Prostate gland (tissue), 2 donors: ENCODE results near the gene EPHA2. TPM values are rescaled to one million over a fixed set of nuclear protein-coding genes. Genes with fewer than 3 reads are reported as not detected.

Experiments
- DNase-seq: peaks from one replicate; pipeline ENCODE4 v3.0.0-alpha.2; 2019; ENCODE audit warnings: low spot score
- H3K27ac ChIP-seq, 2 donors: fragments of 200-600 bp; sonication (generic); 2 replicates each; pipeline ENCODE4 v1.5.1; 2017 to 2019
- H3K27me3 ChIP-seq: fragments of 200-600 bp; sonication (generic); replicated peaks from 2 replicates; pipeline ENCODE4 v1.5.1; 2019; ENCODE audit not compliant: insufficient read depth
- H3K36me3 ChIP-seq, 2 donors: fragments of 200-600 bp; sonication (generic); 1 replicate in 1 of 2; 2 replicates in 1 of 2; pipeline versions ENCODE4 v1.5.1 to v1.8.1; 2017 to 2019
- H3K4me1 ChIP-seq: fragments of 200-600 bp; sonication (generic); replicated peaks from 2 replicates; pipeline ENCODE4 v1.5.1; 2019
- H3K4me3 ChIP-seq, 2 donors: fragments of 200-600 bp; sonication (generic); 2 replicates each; pipeline ENCODE4 v1.5.1; 2017 to 2019
- H3K9me3 ChIP-seq: fragments of 200-600 bp; sonication (generic); 2 replicates; pipeline ENCODE4 v1.5.1; 2017
- CTCF ChIP-seq, 4 experiments: fragments of 200-600 bp in 2 of 4; fragments of 450-650 bp in 2 of 4; sonication (generic) in 2 of 4; IDR thresholded peaks; 1 replicate in 3 of 4; 2 replicates in 1 of 4; pipeline ENCODE4 v1.5.1; 2016 to 2019; ENCODE audit warnings: antibody characterized with exemption in 4 of 4, mild to moderate bottlenecking in 2 of 4, moderate library complexity in 2 of 4
- POLR2A ChIP-seq: fragments of 450-650 bp; IDR thresholded peaks from one replicate; pipeline ENCODE4 v1.6.1; 2016; ENCODE audit warnings: antibody characterized with exemption, mild to moderate bottlenecking
- POLR2AphosphoS5 ChIP-seq: sonication (generic); formaldehyde crosslinking; IDR thresholded peaks from one replicate; pipeline ENCODE4 v1.6.1; 2017; ENCODE audit warnings: antibody characterized with exemption
- WGBS: methylation state at CpG from one replicate; pipeline ENCODE4 v1.1.5; 2018; 5-methylcytosine and 5-hydroxymethylcytosine counted together
- intact Hi-C: fragments of 100-400 bp; cut with DNase I; formaldehyde crosslinking; loops from one replicate; pipeline ENCODE4 v1.14.2; 2022
- total RNA-seq, 2 donors: library from RNA; depleted of rRNA; stranded (reverse); fragments of >200 nt; gene quantifications; one replicate each; pipeline ENCODE4 v1.1.0, GENCODE V29; 2016

Gene EPHA2
- total RNA-seq, 2 donors from 2014 or later, result 14.8 to 17.7 TPM

GRCh38 chr1:16144325-16145029 lies 11.4 kb downstream of the EPHA2 start:
- WGBS, result 54% methylated on average over 7 of the region's 8 CpGs
- H3K27ac ChIP-seq, result peak overlapping the region; percentile 69 to 70
- peak overlapping the region in 1 of 2 donors; percentile 19 for H3K4me3 ChIP-seq
- no peaks in the 10 kb centered on the region for H3K36me3 ChIP-seq
- intact Hi-C loops, result no loop called here
- no peak for DNase-seq
- TF ChIP-seq CTCF (IDR thresholded peaks at IDR 0.05) (no peak), POLR2A (no peak), POLR2AphosphoS5 (no peak)
- peaks cover 8% of the 10 kb centered on the region for H3K4me1 ChIP-seq
- H3K27me3 ChIP-seq, result no peaks in the 10 kb centered on the region
- H3K9me3 ChIP-seq, result no peaks in the 10 kb centered on the region

- peaks cover 8% of the 10 kb centered on the region for H3K4me1 ChIP-seq
Measured at GRCh38 chr1:16143566-16144324, 12.1 kb downstream of the EPHA2 start.

GRCh38 chr1:16143005-16143565 lies 12.8 kb downstream of the EPHA2 start:
- no peak overlapping the region for H3K4me3 ChIP-seq
- H3K9me3 ChIP-seq, result no peaks in the 10 kb centered on the region
- intact Hi-C loops, result no loop called here
- H3K36me3 ChIP-seq, result no peaks in the 10 kb centered on the region
- peaks cover 8% of the 10 kb centered on the region for H3K4me1 ChIP-seq
- WGBS, result 65% methylated on average over 7 of the region's 7 CpGs
- no peak for DNase-seq
- TF ChIP-seq POLR2A (peak; percentile 27), CTCF (IDR thresholded peaks at IDR 0.05) (no peak)
- peak overlapping the region; percentile 69 to 70 for H3K27ac ChIP-seq
- H3K27me3 ChIP-seq, result no peaks in the 10 kb centered on the region

More at GRCh38 chr1:16143566-16144324, 12.1 kb downstream of the EPHA2 start:
- 54% methylated on average over 18 of the region's 18 CpGs for WGBS
- H3K4me3 ChIP-seq, result no peak overlapping the region
- no peaks in the 10 kb centered on the region for H3K36me3 ChIP-seq
- peak; percentile 38 for DNase-seq
- TF ChIP-seq POLR2AphosphoS5 (peak; percentile 6), CTCF (IDR thresholded peaks at IDR 0.05) (no peak)
- H3K9me3 ChIP-seq, result no peaks in the 10 kb centered on the region
- peak overlapping the region; percentile 69 to 70 for H3K27ac ChIP-seq
- intact Hi-C loops, result no loop called here
- no peaks in the 10 kb centered on the region for H3K27me3 ChIP-seq

GRCh38 chr1:16142383-16142995 lies 13.4 kb downstream of the EPHA2 start:
- H3K27me3 ChIP-seq, result no peaks in the 10 kb centered on the region
- H3K27ac ChIP-seq, result peak overlapping the region; percentile 57 to 65
- no peak overlapping the region for H3K4me3 ChIP-seq
- WGBS, result 87% methylated on average over 5 of the region's 5 CpGs
- TF ChIP-seq POLR2A (no peak), CTCF (IDR thresholded peaks at IDR 0.05) (no peak), POLR2AphosphoS5 (no peak)
- no peaks in the 10 kb centered on the region for H3K36me3 ChIP-seq
- H3K4me1 ChIP-seq, result peaks cover 8% of the 10 kb centered on the region
- intact Hi-C loops, result no loop called here
- H3K9me3 ChIP-seq, result no peaks in the 10 kb centered on the region
- no peak for DNase-seq
